HCT116 (cell line): ENCODE data around the gene CHCHD5. TPM values are rescaled to one million over a fixed set of nuclear protein-coding genes. Genes with fewer than 3 reads are reported as not detected.

Experiments
- ATAC-seq: fragments of 200-7000 bp; cut with Tn5 transposase; 2 replicates; pipeline ENCODE4 v1.9.1; 2020; ENCODE audit warnings: mild to moderate bottlenecking, moderate library complexity
- BruUV-seq: library from RNA; stranded (reverse); fragments of 400-500 nt; replicated peaks from 2 replicates; lab custom pipeline; 2021; lab: Mats Ljungman, UMichigan
- CTCF ChIA-PET: fragments of 300-600 bp; sonication (Branson Sonifier 250); formaldehyde crosslinking; loops from one replicate; lab custom pipeline; 2021; ENCODE audit warnings: antibody characterized with exemption; lab: Charles Lee
- POLR2A ChIA-PET: fragments of 300-600, 350-600 bp; sonication (Branson Sonifier 250); formaldehyde crosslinking; loops from one replicate; lab custom pipeline; 2021; ENCODE audit warnings: antibody characterized with exemption; lab: Charles Lee
- RAD21 ChIA-PET, 2 experiments: fragments of 300-600 bp; sonication (Branson Sonifier 250); formaldehyde crosslinking; loops; one replicate each; lab custom pipeline; 2023; ENCODE audit warnings: low total read pairs in 2 of 2; ENCODE audit not compliant: uncharacterized antibody in 2 of 2, unreplicated experiment in 2 of 2, low non-redundant PET in 1 of 2; lab: Charles Lee
- DNase-seq: peaks from one replicate; pipeline ENCODE4 v3.0.0-alpha.2; 2010; ENCODE audit warnings: low read depth, low spot score
- H2AFZ ChIP-seq: fragments of 200-600 bp; shearing (Covaris generic), sonication (generic); 2 replicates; pipeline ENCODE4 v1.6.1; 2017; ENCODE audit warnings: low read depth, mixed run types, mixed read lengths, antibody characterized with exemption, low read length; ENCODE audit not compliant: poor library complexity, severe bottlenecking
- H3K27ac ChIP-seq: 2 replicates; pipeline ENCODE4 v1.5.1; 2012; ENCODE audit warnings: low read depth, low read length
- H3K27me3 ChIP-seq: fragments of 200-600 bp; sonication (generic); 2 replicates; pipeline ENCODE4 v1.6.1; 2016; ENCODE audit warnings: mixed run types, low read length, mixed read lengths; ENCODE audit not compliant: insufficient read depth
- H3K36me3 ChIP-seq, 2 experiments: fragments of 200-500 bp in 1 of 2; fragments of 200-600 bp in 1 of 2; sonication (Bioruptor generic) in 1 of 2; sonication (generic) in 1 of 2; 2 replicates each; pipeline versions ENCODE4 v1.5.1 to v1.6.1; 2014 to 2016; ENCODE audit warnings: low read length in 2 of 2, inconsistent platforms in 1 of 2, mixed read lengths in 1 of 2, mixed run types in 1 of 2; ENCODE audit not compliant: insufficient read depth in 2 of 2, control insufficient read depth in 1 of 2
- H3K4me1 ChIP-seq, 2 experiments: fragments of 200-600 bp in 1 of 2; sonication (generic) in 1 of 2; 2 replicates each; pipeline versions ENCODE4 v1.5.1 to v1.6.1; 2012 to 2017; ENCODE audit warnings: low read length in 2 of 2, inconsistent platforms in 1 of 2, mild to moderate bottlenecking in 1 of 2, mixed read lengths in 1 of 2, mixed run types in 1 of 2, moderate library complexity in 1 of 2; ENCODE audit not compliant: insufficient read depth in 2 of 2, control insufficient read depth in 1 of 2
- H3K4me2 ChIP-seq: fragments of 200-600 bp; sonication (generic); 2 replicates; pipeline ENCODE4 v1.6.1; 2017; ENCODE audit warnings: mixed run types, low read length, mixed read lengths
- H3K4me3 ChIP-seq, 2 experiments: fragments of 200-600 bp in 1 of 2; sonication (generic) in 1 of 2; replicated peaks in 1 of 2; 2 replicates each; pipeline ENCODE4 v1.5.1; 2011 to 2016; ENCODE audit warnings: low read length in 2 of 2, control low read depth in 1 of 2, low read depth in 1 of 2, mild to moderate bottlenecking in 1 of 2, mixed read lengths in 1 of 2, mixed run types in 1 of 2
- H3K79me2 ChIP-seq: fragments of 200-600 bp; sonication (generic); 2 replicates; pipeline ENCODE4 v1.6.1; 2017; ENCODE audit warnings: mild to moderate bottlenecking, mixed run types, low read length, moderate library complexity, mixed read lengths; ENCODE audit not compliant: insufficient read depth
- H3K9ac ChIP-seq: fragments of 200-600 bp; sonication (generic); 2 replicates; pipeline ENCODE4 v1.6.1; 2016; ENCODE audit warnings: low read length, mixed read lengths
- H3K9me2 ChIP-seq: fragments of 200-600 bp; sonication (generic), shearing (Covaris generic); 2 replicates; pipeline ENCODE4 v1.6.1; 2017; ENCODE audit warnings: mixed run types, mild to moderate bottlenecking, moderate library complexity; ENCODE audit not compliant: insufficient read depth
- H3K9me3 ChIP-seq, 2 experiments: fragments of 200-500 bp in 1 of 2; fragments of 200-600 bp in 1 of 2; sonication (Bioruptor generic) in 1 of 2; sonication (generic) in 1 of 2; 2 replicates each; pipeline ENCODE4 v1.6.1; 2014 to 2017; ENCODE audit warnings: low read length in 2 of 2, mixed read lengths in 2 of 2, inconsistent platforms in 1 of 2, low read depth in 1 of 2, mild to moderate bottlenecking in 1 of 2, mixed run types in 1 of 2, moderate library complexity in 1 of 2; ENCODE audit not compliant: control insufficient read depth in 1 of 2, insufficient read depth in 1 of 2
- H4K20me1 ChIP-seq: fragments of 200-600 bp; sonication (generic), shearing (Covaris generic); 2 replicates; pipeline ENCODE4 v1.6.1; 2017; ENCODE audit warnings: mixed run types, mild to moderate bottlenecking, moderate library complexity; ENCODE audit not compliant: insufficient read depth
- CTCF ChIP-seq, 3 experiments: fragments of 200-600 bp in 1 of 3; sonication (generic) in 1 of 3; IDR thresholded peaks in 2 of 3; conservative IDR thresholded peaks in 1 of 3; 2 replicates each; pipeline ENCODE4 v1.5.1; 2012 to 2017; ENCODE audit warnings: low read depth in 2 of 3, low read length in 2 of 3, antibody characterized with exemption in 1 of 3, borderline replicate concordance in 1 of 3, control low read depth in 1 of 3, mild to moderate bottlenecking in 1 of 3, mixed read lengths in 1 of 3, mixed run types in 1 of 3, moderate library complexity in 1 of 3; ENCODE audit not compliant: insufficient read depth in 1 of 3
- EZH2phosphoT487 ChIP-seq: fragments of 200-600 bp; IDR thresholded peaks from 2 replicates; pipeline ENCODE4 v1.6.1; 2018; ENCODE audit warnings: antibody characterized with exemption, borderline replicate concordance
- POLR2A ChIP-seq: IDR thresholded peaks from 2 replicates; pipeline ENCODE4 v1.7.0; 2011; ENCODE audit warnings: borderline replicate concordance; ENCODE audit not compliant: insufficient read depth, insufficient read length; ENCODE audit errors: extremely low read depth
- POLR2AphosphoS5 ChIP-seq: IDR thresholded peaks from 2 replicates; pipeline ENCODE4 v1.6.1; 2011; ENCODE audit warnings: mild to moderate bottlenecking, low read depth, low read length, moderate library complexity
- RAD21 ChIP-seq: IDR thresholded peaks from 2 replicates; pipeline ENCODE4 v1.6.1; 2012; ENCODE audit warnings: low read depth, mild to moderate bottlenecking
- SIN3A ChIP-seq: IDR thresholded peaks from 2 replicates; pipeline ENCODE4 v1.6.1; 2012; ENCODE audit warnings: low read depth
- SP1 ChIP-seq: IDR thresholded peaks from 2 replicates; pipeline ENCODE4 v1.6.1; 2012; ENCODE audit warnings: low read depth
- SRF ChIP-seq: IDR thresholded peaks from 2 replicates; pipeline ENCODE4 v1.6.1; 2012; ENCODE audit warnings: low read depth
- intact Hi-C: fragments of 100-400 bp; cut with micrococcal nuclease; formaldehyde crosslinking; loops from 2 replicates; pipeline ENCODE4 v1.10.0; 2022
- total RNA-seq: library from RNA; stranded (reverse); gene quantifications from one replicate; pipeline ENCODE4 v1.2.1, GENCODE V29; 2021; ENCODE audit not compliant: unreplicated experiment

Gene CHCHD5
- total RNA-seq, 1 experiment from 2014 or later = 49.8 TPM

- peak; percentile 21 for TF ChIP-seq POLR2A
- TF ChIP-seq SP1 = 0 out of 2 replicates have a peak, but pooled peaks have one; percentile 16
- TF ChIP-seq POLR2AphosphoS5 = peak; percentile 25; the same call in 1 of the 2 replicates
- TF ChIP-seq SRF = no peak
- no peak for TF ChIP-seq EZH2phosphoT487
- TF ChIP-seq RAD21 = peak; percentile 59
- peak in 2 of 3 experiments; percentile 37 to 42; a peak in 3 of 6 replicates for TF ChIP-seq CTCF (IDR thresholded peaks at IDR 0.05 in 2 of 3, conservative IDR thresholded peaks at IDR 0.05 in 1 of 3; ENCODE audit: borderline replicate concordance in 1 of 3, insufficient read depth in 1 of 3, low read depth in 2 of 3, low read length in 2 of 3)
- TF ChIP-seq SIN3A = 0 out of 2 replicates have a peak, but pooled peaks have one; percentile 27
- ChIA-PET POLR2A (interaction anchor here (0.8 to 2.4 kb wide), 8 partner anchors 57 to 691 kb away, joined by 3 to 14 read pairs (median 4); partner anchors contain the start of gene SLC20A1), RAD21 (interaction anchor here in 1 of 2 experiments (0.7 to 1.1 kb wide), 3 partner anchors 141 to 699 kb away, joined by 3 to 4 read pairs (median 4); no protein-coding TSS in a partner anchor), CTCF (interaction anchor here (0.9 to 3.1 kb wide), 5 partner anchors 101 to 462 kb away, joined by 3 to 29 read pairs (median 3); no protein-coding TSS in a partner anchor)
- Histone ChIP-seq H3K9ac (peak overlapping the region; percentile 85), H3K9me3 (no peaks in the 10 kb centered on the region), H3K4me2 (peak overlapping the region; percentile 87), H3K79me2 (peaks cover 13% of the 10 kb centered on the region), H3K4me3 (peak overlapping the region; percentile 89 to 91), H2AFZ (peak overlapping the region; percentile 60), H3K27me3 (no peaks in the 10 kb centered on the region), H3K4me1 (peaks cover 15 to 28% of the 10 kb centered on the region in 2 experiments), H3K27ac (peak overlapping the region; percentile 96), H4K20me1 (no peaks in the 10 kb centered on the region), H3K9me2 (no peaks in the 10 kb centered on the region), H3K36me3 (0 out of 4 replicates have a peak, but pooled peaks cover 0 to 2% of the 10 kb centered on the region in 2 experiments)
- DNase-seq (peak; percentile 59), ATAC-seq (peak; percentile 10; the same call in 1 of the 2 replicates)
- intact Hi-C loops = loop anchor here (2.0 to 5.0 kb wide), 5 partner anchors 103 to 696 kb away; partner anchors contain the start of genes TMEM87B and ZC3H8
- TSS peak; percentile 86 for BruUV-seq
Measured at GRCh38 chr2:112583497-112584133, 794 bp upstream of the CHCHD5 start.
